Measurements from ENCODE around the gene EIF4H.
"Not testable (repeated sequence)": the region's sequence is repeated elsewhere in the genome, so short reads cannot be mapped to it uniquely, and the experiment has no call there.

EIF4H gene

DNA sequence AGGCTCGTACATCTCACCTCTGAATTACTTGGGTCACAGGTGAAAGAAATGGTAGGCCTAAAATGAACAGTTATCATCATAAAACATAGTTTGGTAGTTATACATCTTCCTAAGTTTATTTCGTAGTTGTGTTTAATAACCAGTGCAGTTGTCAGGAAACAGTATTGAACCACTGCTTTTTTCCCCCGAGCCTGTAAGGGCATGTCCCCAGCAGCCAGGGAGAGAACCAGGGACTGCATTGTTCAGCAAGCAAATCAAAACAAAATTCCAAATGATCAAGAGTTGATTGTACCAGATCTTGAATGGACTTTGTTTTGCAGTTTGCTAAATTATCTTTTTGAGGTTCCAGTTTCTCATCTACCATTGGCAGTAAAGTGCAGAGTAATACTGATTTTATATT lies 2.4 kb downstream of the EIF4H start:
- no peak for DNase-seq

DNA sequence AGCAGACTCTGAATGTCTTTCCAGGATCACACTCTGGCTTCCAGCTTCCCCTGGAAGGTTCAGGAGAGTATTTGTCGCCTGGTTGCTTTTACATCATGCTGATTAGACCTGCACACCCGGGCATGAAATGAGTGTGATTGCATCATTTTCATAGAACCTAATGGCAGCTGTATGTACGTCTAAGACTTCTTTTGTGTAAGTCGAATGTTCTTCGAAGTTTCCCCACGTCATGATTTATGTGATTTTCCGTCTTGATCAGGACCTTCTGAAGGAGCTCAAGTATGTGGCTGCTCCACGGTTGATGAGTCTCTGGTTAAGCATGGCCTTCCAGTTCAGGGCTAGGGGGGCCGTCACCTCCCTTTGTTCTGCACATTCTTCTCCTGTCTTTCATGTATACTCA lies 4.5 kb downstream of the EIF4H start:
- no peak for DNase-seq

DNA sequence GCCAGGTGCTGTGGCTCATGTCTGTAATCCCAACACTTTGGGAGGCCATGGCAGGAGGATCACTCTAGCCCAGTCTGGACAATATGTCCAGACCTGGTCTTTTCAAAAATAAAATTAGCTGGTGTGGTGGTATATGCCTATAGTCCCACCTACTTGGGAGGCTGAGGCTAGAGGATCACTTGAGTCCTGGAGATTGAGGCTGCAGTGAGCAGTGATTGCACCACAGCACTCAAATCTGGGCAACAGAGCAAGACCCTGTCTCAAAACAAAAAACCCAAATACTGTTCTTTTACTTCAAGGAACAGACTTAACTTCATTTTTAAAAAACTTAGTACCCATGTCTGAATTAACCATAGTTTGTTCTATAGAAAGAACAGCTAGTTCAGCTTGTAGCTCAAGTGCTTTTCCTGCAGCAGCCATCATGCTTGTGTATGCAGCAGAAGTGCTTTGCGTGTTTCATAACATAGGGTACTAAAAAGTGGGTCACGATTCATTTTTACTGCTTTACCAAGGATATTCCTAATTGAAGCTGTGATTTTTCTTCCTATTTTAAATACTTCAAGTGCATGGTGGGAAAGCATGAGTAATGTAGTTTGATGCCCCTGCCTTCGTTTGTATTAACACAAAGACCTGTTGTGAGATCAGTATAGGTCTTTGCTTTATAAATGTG lies 5.9 kb downstream of the EIF4H start:
- no peak for DNase-seq

GRCh38 chr7:74180866-74181265 lies 6.7 kb downstream of the EIF4H start:
- no peak for DNase-seq

GRCh38 chr7:74181821-74182220 lies 7.7 kb downstream of the EIF4H start:
- DNase-seq: no peak

DNA sequence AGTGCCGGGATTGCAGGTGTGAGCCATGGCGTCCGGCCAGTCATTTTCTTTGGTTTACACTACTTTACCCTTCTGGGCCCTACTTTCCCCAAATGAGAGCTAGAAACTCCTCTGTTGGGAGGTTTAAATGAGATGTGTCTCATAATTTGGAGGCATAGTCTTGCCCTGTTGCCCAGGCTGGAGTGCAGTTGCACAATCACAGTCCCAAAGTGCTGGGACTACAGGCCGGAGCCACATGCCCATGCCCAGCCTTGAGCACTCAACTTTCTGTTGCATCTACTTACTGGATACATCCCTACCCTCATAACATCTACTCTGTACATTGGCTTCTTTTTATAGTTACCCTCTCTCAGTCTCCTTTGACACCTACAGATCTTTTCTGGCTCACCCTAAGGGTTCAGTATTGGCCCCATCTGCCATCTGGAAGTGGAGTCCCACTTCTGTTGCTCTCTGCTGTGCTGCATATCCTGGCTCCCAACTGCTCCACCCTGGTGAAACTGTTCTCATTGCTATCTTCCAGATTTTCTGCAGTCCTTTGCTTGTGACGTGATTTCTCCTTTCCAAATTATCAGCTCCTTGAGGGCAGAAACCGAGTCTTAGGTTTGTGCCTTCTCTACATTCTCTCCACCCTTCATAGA lies 8.4 kb downstream of the EIF4H start:
- no peak for DNase-seq

DNA sequence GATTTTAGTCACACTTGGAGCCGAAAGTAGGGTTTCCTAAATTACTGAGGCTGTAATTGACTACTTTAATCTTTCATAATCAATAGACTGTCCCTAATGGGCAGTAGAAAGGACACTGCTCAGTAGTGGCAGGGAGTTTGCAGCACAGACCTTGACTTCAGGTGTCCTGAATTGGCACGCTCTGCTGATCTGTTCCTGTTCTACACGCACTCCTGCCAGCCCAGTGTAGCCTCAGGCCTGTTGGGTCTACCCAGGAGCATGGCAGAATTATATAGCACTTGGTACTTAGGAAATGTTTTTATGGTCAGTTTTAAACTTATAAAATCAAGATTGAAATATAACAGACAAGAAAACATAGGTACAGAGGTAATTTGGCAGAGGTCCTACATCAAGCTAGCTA lies 9.0 kb downstream of the EIF4H start:
- DNase-seq: no peak

- no peak for DNase-seq
Observed at GRCh38 chr7:74183653-74184450, 9.7 kb downstream of the EIF4H start.

- DNase-seq: no peak
Observed at GRCh38 chr7:74185016-74185415, 10.9 kb downstream of the EIF4H start.

GRCh38 chr7:74185636-74186035 lies 11.5 kb downstream of the EIF4H start:
- DNase-seq: no peak

DNA sequence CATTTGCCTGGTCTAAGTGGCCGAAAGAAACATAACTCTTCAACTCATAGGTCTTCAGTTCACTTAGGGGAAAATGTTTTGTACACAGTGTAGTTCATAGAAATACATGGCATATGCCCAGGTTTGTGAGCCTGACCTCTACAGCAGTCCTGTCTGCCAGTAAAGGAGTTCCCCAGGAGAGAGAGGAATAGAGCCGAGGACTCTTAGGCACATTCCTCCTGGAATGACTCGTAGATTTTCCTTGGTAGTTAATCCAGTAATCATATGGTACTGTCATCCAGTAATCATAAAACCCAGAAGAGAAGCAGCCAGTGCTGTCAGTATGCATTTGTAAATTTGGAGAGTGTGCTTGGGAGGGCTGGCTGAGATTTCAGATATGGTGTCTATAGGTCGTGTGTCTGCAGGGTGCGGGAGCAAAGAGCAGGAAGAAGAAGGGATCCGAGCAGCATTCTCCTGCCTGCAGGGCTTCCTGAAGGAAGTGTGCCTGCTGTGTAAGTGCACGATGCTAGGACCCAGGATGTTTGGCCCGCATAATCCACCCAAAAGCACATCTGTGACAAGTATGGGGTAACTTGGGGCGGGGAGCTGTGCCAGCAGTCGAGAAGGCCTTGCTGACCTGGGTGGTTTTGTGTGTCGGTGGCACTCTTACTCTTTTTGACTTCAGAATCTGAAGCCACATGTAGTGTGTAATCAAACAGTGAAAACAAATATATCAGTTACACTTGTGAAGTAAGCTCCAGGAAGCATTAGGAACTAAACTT lies 13.9 kb downstream of the EIF4H start:
- no peak for DNase-seq

- no peak for DNase-seq
Observed at GRCh38 chr7:74190259-74190658, 16.1 kb downstream of the EIF4H start.

GRCh38 chr7:74191231-74191630 lies 17.1 kb downstream of the EIF4H start:
- no peak for DNase-seq

- DNase-seq: peak; percentile 11
Observed at GRCh38 chr7:74193054-74193453, 18.9 kb downstream of the EIF4H start.

GRCh38 chr7:74193913-74194312 lies 19.8 kb downstream of the EIF4H start:
- no peak for DNase-seq

- no peak for DNase-seq
Observed at GRCh38 chr7:74194686-74195085, 20.5 kb downstream of the EIF4H start.

GRCh38 chr7:74195139-74195860 lies 21.1 kb downstream of the EIF4H start:
- not testable (repeated sequence) for DNase-seq

- DNase-seq: not testable (repeated sequence)
Observed at GRCh38 chr7:74195968-74196654, 22.0 kb downstream of the EIF4H start.

GRCh38 chr7:74197449-74198124 lies 23.4 kb downstream of the EIF4H start:
- DNase-seq: no peak

DNA sequence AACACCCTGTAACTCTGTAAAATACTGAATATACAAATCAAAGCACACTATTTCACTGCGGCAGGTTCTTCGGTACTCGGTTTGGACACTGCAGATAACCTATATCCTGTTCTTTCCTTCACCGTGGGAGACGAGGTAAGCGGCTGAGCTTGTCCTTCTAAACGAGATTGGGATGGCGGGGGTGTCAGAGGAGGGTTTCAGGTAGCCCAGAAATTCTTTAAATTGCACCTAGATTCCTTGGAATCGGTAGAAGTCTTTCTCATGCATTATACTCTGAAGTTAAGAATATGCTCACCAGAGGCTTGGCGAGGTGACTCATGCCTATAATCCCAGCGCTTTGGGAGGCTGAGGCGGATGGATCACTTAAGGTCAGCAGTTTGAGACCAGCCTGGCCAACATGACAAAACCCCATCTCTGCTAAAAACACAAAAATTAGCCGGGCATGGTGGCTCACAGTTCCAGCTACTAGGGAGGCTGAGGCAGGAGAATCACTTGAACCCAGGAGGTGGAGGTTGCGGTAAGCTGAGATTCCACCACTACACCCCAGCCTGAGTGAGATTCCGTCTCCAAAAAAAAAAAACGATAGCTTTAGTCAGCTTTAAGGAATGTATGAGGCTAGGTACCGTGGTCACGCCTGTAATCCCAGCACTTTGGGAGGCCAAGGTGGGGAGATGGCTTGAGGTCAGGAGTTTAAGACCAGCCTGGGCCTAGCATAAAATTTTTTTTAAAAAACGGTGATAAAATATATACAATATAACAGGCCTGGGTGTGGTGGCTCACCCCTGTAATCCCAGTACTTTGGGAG lies 25.6 kb downstream of the EIF4H start:
- DNase-seq: no peak

Measured in NCI-H1436 treated with DMSO at 0.1 percent for 48 hours (cell line).